Spleen (tissue), 7 donors: ENCODE measurements around the gene TMEM178B.

Experiments used
- CTCF ChIP-seq, 11 experiments: fragments of 200-600 bp in 7 of 11; fragments of 450-650 bp in 4 of 11; sonication (generic) in 4 of 11; IDR thresholded peaks in 8 of 11; conservative IDR thresholded peaks in 3 of 11; 1 replicate in 7 of 11; 2 replicates in 4 of 11; pipeline versions ENCODE4 v1.4.0 to v1.8.0; 2016 to 2021; ENCODE audit warnings: antibody characterized with exemption in 11 of 11, inconsistent platforms in 4 of 11, mild to moderate bottlenecking in 1 of 11
- POLR2A ChIP-seq, 3 donors: fragments of 450-650 bp; IDR thresholded peaks; one replicate each; pipeline ENCODE4 v1.5.1; 2017; ENCODE audit warnings: antibody characterized with exemption in 3 of 3, mild to moderate bottlenecking in 1 of 3
- POLR2AphosphoS5 ChIP-seq, 3 donors: sonication (generic); formaldehyde crosslinking; IDR thresholded peaks; one replicate each; pipeline ENCODE4 v1.5.1; 2017; ENCODE audit warnings: antibody characterized with exemption in 3 of 3
- donor health status: DM: no; HTN: no; CAD: no; lungs with moderate emphysema.
- donor health status: DM: no; HTN: no; CAD: no.
- donor health status: DM: no; HTN: no; CAD: no.

GRCh38 chr7:141427134-141427533 lies 353.3 kb downstream of the TMEM178B start:
- TF ChIP-seq CTCF (IDR thresholded peaks at IDR 0.05 in 8 of 11, conservative IDR thresholded peaks at IDR 0.05 in 3 of 11) (no peak), POLR2A (IDR thresholded peaks at IDR 0.05) (no peak), POLR2AphosphoS5 (IDR thresholded peaks at IDR 0.05) (no peak)
